Suprapubic skin (tissue), 4 donors: ENCODE results near the gene TSHZ2. TPM values are rescaled to one million over a fixed set of nuclear protein-coding genes. Genes with fewer than 3 reads are reported as not detected.

ENCODE experiments used
- DNase-seq, 2 donors: peaks; one replicate each; pipeline ENCODE4 v3.0.0-alpha.2; 2019; ENCODE audit warnings: low spot score in 2 of 2
- H3K27ac ChIP-seq: fragments of 200-600 bp; sonication (generic); one replicate; pipeline ENCODE4 v1.5.1; 2019
- H3K27me3 ChIP-seq: fragments of 200-600 bp; sonication (generic); one replicate; pipeline ENCODE4 v1.5.1; 2019
- H3K36me3 ChIP-seq: fragments of 200-600 bp; sonication (generic); one replicate; pipeline ENCODE4 v1.5.1; 2019
- H3K4me1 ChIP-seq: fragments of 200-600 bp; sonication (generic); one replicate; pipeline ENCODE4 v1.5.1; 2019
- H3K4me3 ChIP-seq: fragments of 200-600 bp; sonication (generic); one replicate; pipeline ENCODE4 v1.5.1; 2019; ENCODE audit warnings: mild to moderate bottlenecking
- H3K9me3 ChIP-seq: fragments of 200-600 bp; sonication (generic); one replicate; pipeline ENCODE4 v1.5.1; 2019
- EP300 ChIP-seq: sonication (generic); formaldehyde crosslinking; IDR thresholded peaks from one replicate; pipeline ENCODE4 v1.6.1; 2017; ENCODE audit warnings: antibody characterized with exemption
- POLR2A ChIP-seq, 2 donors: fragments of 450-650 bp; IDR thresholded peaks; one replicate each; pipeline ENCODE4 v1.6.1; 2017; ENCODE audit warnings: antibody characterized with exemption in 2 of 2, mild to moderate bottlenecking in 2 of 2, moderate library complexity in 2 of 2
- POLR2AphosphoS5 ChIP-seq, 3 donors: sonication (generic); formaldehyde crosslinking; IDR thresholded peaks; one replicate each; pipeline ENCODE4 v1.6.1; 2017; ENCODE audit warnings: antibody characterized with exemption in 3 of 3
- WGBS: methylation state at CpG from one replicate; pipeline ENCODE4 v1.1.5; 2018; 5-methylcytosine and 5-hydroxymethylcytosine counted together
- total RNA-seq, 4 donors: library from RNA; depleted of rRNA; stranded (reverse); fragments of >200 nt; gene quantifications; one replicate each; pipeline ENCODE4 v1.1.0, GENCODE V29; 2016
- TF ChIP-seq, protein P1 (sequence below), 2 donors: fragments of 200-600 bp in 1 of 2; fragments of 450-650 bp in 1 of 2; sonication (generic) in 1 of 2; IDR thresholded peaks; one replicate each; pipeline ENCODE4 v1.5.1; 2016 to 2019; ENCODE audit warnings: antibody characterized with exemption in 2 of 2, mild to moderate bottlenecking in 1 of 2, moderate library complexity in 1 of 2

TSHZ2 gene
- total RNA-seq, 4 donors from 2014 or later: 10.2 to 24.7 (median 19.2) TPM

DNA sequence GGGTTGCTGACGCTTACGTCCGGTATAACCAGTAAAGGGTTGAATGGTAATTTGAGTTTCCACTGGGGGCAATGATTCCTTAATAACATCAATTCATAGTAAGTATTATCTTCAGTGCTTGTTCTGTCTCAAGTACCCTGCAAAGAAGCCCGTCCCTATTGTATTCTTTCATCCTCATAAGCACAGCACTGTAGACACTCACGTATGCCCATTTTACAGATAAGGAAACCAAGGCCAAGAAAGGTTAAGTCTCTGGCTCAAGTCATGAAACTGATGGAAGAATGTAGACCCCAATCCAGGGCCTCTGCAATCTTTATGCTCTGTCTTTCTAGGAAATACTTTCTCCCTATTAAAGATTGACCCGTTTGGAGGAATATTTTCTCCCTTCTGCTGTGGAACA lies 370.3 kb downstream of the TSHZ2 start:
- Histone ChIP-seq H3K9me3 (no peaks in the 10 kb centered on the region), H3K27me3 (no peaks in the 10 kb centered on the region), H3K4me1 (no peaks in the 10 kb centered on the region), H3K36me3 (no peaks in the 10 kb centered on the region), H3K4me3 (no peak overlapping the region), H3K27ac (no peak overlapping the region)
- TF ChIP-seq, protein P1, sequence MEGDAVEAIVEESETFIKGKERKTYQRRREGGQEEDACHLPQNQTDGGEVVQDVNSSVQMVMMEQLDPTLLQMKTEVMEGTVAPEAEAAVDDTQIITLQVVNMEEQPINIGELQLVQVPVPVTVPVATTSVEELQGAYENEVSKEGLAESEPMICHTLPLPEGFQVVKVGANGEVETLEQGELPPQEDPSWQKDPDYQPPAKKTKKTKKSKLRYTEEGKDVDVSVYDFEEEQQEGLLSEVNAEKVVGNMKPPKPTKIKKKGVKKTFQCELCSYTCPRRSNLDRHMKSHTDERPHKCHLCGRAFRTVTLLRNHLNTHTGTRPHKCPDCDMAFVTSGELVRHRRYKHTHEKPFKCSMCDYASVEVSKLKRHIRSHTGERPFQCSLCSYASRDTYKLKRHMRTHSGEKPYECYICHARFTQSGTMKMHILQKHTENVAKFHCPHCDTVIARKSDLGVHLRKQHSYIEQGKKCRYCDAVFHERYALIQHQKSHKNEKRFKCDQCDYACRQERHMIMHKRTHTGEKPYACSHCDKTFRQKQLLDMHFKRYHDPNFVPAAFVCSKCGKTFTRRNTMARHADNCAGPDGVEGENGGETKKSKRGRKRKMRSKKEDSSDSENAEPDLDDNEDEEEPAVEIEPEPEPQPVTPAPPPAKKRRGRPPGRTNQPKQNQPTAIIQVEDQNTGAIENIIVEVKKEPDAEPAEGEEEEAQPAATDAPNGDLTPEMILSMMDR (IDR thresholded peaks at IDR 0.05): no peak
- no peak for TF ChIP-seq EP300
- no peak for TF ChIP-seq POLR2AphosphoS5 (IDR thresholded peaks at IDR 0.05)
- no peak for TF ChIP-seq POLR2A (IDR thresholded peaks at IDR 0.05)
- no peak for DNase-seq
- 88% methylated on average over 6 of the region's 6 CpGs for WGBS

DNA sequence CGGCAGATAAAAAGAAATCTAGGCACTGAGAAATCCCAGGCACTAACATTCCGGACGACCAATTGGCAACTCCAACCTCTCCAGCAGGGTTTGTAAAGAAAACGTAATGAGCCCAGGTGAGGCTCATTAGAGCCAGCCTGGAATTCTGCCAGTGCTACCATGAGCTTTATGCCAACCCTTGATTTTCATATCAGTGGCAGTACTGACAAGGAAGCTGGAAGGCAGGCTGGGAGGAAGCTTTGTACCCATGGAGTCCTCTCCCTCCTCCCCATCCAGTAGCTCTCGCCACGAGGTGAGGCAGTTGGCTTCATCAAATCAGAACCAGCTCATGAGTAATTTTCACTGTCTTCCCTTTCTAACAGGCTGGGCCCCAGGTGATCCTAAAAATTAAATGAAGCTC lies 371.3 kb downstream of the TSHZ2 start:
- no peaks in the 10 kb centered on the region for H3K4me1 ChIP-seq
- no peak overlapping the region for H3K27ac ChIP-seq
- H3K27me3 ChIP-seq: no peaks in the 10 kb centered on the region
- H3K36me3 ChIP-seq: no peaks in the 10 kb centered on the region
- H3K4me3 ChIP-seq: no peak overlapping the region
- TF ChIP-seq POLR2AphosphoS5 (IDR thresholded peaks at IDR 0.05): no peak
- TF ChIP-seq, protein P1 (IDR thresholded peaks at IDR 0.05): no peak
- TF ChIP-seq EP300: no peak
- TF ChIP-seq POLR2A (IDR thresholded peaks at IDR 0.05): no peak
- no peak for DNase-seq
- no peaks in the 10 kb centered on the region for H3K9me3 ChIP-seq
- 72% methylated on average over 6 of the region's 6 CpGs for WGBS

DNA sequence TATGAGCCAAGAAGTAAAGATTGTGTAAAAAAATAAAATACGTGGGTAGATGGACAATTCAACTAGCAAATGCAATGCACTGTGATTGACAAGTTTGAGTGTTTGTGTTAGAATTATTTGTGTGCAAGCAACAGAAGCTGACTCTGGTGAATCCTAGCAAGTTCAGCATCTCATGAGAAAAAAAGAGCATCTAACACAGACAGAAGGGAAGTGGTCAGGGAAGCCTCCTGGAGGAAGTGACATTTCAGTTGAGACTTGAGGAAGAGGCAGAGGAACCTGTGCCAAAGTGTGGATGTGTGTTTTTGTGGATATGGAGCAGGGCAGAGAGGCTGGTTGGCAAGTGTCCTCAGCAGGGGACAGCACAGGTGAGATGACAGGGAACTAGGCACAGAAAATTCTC lies 372.7 kb downstream of the TSHZ2 start:
- Histone ChIP-seq H3K27ac (no peak overlapping the region), H3K27me3 (no peaks in the 10 kb centered on the region), H3K9me3 (no peaks in the 10 kb centered on the region), H3K4me3 (no peak overlapping the region), H3K4me1 (no peaks in the 10 kb centered on the region), H3K36me3 (no peaks in the 10 kb centered on the region)
- no peak for TF ChIP-seq POLR2AphosphoS5 (IDR thresholded peaks at IDR 0.05)
- no peak for TF ChIP-seq EP300
- TF ChIP-seq, protein P1 (IDR thresholded peaks at IDR 0.05): no peak
- no peak for TF ChIP-seq POLR2A (IDR thresholded peaks at IDR 0.05)
- no peak for DNase-seq
- 86% methylated on average over 1 of the region's 1 CpG for WGBS

DNA sequence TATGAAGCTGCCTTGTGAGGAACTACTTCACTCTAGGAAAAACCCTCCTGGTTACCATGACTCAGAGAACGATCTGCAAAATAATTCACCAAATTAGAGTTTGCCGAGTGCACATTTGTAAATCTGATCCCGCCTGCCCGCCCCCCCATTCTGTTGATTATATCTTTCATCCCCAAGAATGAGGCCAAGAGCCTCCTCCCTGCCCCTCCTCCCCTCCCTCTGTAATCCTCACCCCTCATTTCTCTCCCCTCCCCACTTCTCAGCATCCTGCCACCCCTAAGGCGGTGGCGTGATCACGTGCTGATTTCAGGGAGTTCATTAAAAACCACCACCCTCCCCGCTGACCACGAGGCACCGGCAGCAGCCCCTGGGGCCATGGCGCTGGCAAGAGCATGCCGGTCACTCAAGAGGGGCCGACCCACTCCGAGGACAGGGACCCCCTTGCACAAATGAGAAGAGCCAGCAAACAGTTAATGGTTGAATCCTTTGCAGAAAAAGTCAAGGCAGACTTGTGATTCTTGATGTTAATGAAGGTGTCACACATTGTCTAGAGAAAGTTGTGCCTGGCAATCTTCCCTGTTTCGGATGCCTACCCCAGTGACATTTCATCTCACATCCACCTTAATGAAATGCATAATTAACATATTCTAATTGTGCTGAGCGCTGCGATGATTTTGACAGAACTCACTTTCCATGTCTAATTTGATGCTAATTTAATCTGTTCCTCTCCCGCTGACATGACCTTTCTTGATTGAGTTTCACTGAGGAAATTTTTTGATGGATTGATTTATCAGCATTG lies 373.6 kb downstream of the TSHZ2 start:
- H3K27me3 ChIP-seq: no peaks in the 10 kb centered on the region

DNA sequence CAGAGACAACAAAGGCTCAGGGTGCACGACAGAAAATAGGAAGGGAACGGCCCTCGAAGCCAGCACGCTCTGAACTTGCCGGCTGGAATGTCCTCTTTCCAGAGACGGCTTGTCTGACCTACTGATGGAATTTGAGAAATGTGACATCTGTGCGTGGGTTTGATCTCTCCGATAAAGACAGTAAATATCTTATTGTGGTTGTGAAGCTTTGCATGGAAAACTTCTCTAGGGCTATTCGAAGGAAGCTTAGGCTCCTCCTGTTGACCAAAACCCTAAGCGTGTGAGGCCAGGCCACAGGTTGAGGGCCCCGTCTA lies 374.1 kb downstream of the TSHZ2 start:
- DNase-seq: no peak

More for the DNA sequence above, 373.6 kb downstream of the TSHZ2 start:
- WGBS: 49% methylated on average over 18 of the region's 18 CpGs
- TF ChIP-seq EP300 (no peak), POLR2A (IDR thresholded peaks at IDR 0.05) (no peak), POLR2AphosphoS5 (IDR thresholded peaks at IDR 0.05) (no peak)
- TF ChIP-seq, protein P1 (IDR thresholded peaks at IDR 0.05): no peak
- Histone ChIP-seq H3K4me1 (no peaks in the 10 kb centered on the region), H3K27ac (no peak overlapping the region), H3K4me3 (no peak overlapping the region), H3K36me3 (no peaks in the 10 kb centered on the region), H3K9me3 (no peaks in the 10 kb centered on the region)
- DNase-seq: no peak

More for the DNA sequence above, 374.1 kb downstream of the TSHZ2 start:
- no peak overlapping the region for H3K27ac ChIP-seq
- 53% methylated on average over 11 of the region's 11 CpGs for WGBS
- H3K27me3 ChIP-seq: no peaks in the 10 kb centered on the region
- no peak overlapping the region for H3K4me3 ChIP-seq
- no peaks in the 10 kb centered on the region for H3K36me3 ChIP-seq
- H3K9me3 ChIP-seq: no peaks in the 10 kb centered on the region
- H3K4me1 ChIP-seq: no peaks in the 10 kb centered on the region
- TF ChIP-seq, protein P1 (IDR thresholded peaks at IDR 0.05): no peak
- no peak for TF ChIP-seq EP300
- no peak for TF ChIP-seq POLR2AphosphoS5 (IDR thresholded peaks at IDR 0.05)
